GM10847 (cell line): ENCODE results near the gene UCP2.

ENCODE experiments used
- POLR2A ChIP-seq: IDR thresholded peaks from 2 replicates; pipeline ENCODE4 v1.6.1; 2011; ENCODE audit not compliant: insufficient read length; ENCODE audit errors: extremely low read depth

The UCP2 gene

DNA sequence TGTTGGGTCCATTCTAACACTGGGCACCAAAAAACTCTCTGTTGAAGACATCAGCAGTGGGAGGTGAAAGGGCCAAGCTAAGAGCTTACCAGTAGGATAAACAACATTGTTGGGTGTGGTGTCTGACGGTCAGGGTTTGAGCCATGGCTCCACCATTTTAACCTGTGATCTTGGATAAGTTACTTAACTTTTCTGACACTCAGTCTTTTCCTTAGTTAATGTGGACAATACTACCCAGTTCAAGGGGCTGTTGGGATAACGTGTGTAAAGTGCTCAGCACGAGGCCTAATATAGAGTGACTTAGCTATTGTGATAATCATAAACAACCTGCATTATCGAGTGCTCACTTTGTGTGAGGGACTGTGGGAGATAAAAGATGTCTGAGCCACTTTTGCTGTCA is 20.2 kb upstream of the UCP2 start:
- no peak for TF ChIP-seq POLR2A

DNA sequence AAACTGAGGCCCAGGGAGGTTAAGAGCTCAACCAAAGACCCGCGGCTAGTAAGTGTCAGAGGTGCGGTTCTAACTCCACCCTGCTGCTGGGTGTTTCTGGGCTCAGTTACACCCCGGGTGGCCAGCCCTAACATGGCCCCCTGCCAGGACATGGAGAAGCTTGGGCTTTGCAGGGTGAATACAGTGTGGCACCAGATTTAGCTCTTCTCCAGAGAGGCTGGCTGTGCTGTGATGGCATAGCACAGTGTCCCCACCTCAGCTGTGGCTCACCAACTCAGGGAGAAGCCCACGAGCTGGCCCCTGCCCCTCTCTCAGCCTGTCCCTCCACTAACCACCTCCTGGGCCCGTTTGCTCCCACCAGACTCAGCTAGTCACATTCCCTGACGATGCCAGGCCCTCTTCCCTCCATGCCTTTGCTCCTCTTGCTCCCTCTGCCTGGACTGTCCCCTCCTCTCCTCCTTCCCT is 19.2 kb upstream of the UCP2 start:
- TF ChIP-seq POLR2A: no peak

DNA sequence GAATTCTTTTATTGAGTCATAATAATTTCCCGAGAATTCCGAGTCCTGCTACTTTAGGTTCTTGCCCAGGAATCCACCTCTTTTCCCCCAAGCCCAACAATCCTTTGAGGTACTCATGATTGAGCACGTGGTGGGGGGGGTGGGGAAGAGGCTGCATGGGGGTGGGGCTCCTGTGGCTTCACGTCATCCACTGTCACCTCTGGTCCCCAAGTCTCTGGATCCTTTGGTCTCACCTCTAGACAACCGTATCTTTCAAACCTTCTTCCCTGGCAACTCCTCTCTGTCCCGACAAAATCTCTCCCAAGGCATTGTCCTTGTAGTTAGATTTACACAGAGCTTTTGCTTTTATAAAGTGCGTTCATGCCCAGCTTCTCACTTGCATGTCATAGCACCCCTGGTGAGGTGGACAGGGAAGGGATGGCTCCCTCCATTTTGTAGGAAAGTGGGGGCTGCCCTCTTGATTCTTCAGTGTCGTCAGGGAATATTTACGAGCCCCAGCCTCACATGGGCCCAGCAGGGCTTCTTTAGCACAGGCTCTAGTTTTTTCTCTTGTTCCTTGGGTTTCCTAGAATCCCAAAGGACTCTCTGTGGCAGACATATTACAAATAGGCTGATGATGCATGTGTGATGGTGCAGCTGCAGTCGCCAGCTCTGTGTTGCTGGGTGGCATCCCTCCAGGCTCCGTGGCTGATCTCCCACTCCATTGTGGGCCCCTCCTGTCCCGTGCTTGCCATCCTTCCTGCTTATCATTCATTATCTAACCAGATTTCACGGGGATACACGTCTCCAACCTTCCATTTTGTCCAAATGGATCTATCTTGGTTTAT is 17.9 kb upstream of the UCP2 start:
- no peak for TF ChIP-seq POLR2A

DNA sequence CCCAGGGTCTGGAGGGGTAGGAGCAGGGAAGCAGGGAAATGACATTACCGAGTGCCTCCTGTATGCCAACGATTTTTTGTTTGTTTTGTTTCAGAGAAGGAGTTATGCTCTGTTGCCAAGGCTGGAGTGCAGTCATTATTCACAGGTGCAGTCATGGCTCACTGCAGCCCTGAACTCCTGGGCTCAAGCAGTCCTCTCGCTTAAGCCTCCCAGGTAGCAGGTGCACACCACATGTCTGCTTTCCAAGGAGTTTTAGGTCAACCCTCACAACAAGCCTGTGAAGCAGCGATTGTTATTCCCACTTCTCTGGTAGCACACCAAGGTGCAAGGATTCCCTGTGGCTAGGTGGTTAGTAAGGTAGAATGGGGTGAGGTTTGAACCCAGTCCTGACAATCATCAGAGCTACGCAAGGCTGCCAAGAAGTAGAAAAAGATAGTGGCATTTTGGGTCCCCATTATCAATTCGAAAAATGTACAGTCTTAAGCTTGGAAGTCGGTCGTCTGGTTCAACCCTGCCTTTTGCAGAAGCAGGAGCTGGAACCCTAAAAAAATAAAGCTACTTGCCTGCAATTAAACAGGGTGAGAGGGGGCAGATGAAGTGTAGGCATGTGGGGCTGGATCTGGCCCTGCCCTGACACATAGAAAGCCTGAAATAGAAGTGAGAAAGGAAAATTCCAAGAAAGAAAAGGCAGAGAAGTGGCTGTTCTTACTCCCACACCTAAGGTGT is 17.1 kb upstream of the UCP2 start:
- TF ChIP-seq POLR2A: no peak

DNA sequence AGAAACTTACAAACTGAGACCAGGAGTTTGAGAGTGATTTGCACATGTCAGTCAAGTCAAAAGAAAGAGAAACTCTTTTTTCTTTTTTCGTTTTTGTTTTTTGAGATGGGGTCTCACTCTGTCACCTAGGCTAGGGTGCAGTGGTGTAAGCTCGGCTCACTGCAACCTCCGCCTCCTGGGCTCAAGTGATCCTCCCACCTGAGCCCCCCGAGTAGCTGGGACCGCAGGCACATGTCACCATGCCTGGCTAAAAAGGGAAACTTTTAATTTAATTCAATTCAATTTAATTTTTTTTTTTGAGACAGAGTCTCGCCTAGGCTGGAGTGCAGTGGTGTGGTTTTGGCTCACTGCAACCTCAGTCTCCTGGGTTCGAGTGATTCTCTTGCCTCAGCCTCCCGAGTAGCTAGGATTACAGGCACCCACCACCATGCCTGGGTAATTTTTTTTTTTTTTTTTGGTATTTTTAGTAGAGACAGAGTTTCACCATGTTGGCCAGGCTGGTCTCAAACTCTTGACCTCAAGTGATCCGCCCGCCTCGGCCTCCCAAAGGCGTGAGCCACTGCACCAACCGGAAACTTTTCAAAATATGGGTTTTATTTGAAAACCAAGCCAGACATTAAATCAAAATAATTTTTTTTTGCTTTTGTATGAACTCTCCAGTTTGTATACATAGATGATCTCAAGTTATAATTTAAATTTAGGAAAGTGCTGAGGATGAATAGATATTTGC is 16.4 kb upstream of the UCP2 start:
- no peak for TF ChIP-seq POLR2A

DNA sequence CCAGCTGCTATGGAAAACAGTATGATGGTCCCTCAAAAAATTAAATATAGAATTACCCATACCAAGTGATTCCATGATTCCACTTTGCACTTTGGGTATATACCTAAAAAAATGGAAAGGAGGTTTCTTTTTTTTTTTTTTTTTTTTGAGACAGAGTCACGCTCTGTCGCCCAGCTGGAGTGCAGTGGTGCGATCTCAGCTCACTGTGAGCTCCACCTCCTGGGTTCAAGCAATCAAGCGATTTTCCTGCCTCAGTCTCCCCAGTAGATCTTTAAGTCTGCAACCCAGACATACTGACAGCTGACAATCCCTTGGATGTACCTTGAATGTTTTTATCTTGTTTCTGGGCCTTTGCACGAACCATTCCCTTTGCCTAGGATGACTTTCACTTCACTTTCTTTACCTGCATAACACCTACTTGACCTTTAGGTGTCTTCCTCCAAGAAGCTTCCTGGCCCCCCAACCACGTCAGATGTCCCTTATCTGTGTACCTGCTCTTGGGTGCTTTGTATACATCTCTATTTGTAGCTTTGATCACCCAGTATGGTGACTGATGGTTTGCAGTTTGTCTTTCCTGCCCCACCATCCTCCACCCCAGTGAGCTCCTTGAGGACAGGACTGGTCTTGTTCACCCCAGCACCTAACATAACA is 14.6 kb upstream of the UCP2 start:
- no peak for TF ChIP-seq POLR2A

DNA sequence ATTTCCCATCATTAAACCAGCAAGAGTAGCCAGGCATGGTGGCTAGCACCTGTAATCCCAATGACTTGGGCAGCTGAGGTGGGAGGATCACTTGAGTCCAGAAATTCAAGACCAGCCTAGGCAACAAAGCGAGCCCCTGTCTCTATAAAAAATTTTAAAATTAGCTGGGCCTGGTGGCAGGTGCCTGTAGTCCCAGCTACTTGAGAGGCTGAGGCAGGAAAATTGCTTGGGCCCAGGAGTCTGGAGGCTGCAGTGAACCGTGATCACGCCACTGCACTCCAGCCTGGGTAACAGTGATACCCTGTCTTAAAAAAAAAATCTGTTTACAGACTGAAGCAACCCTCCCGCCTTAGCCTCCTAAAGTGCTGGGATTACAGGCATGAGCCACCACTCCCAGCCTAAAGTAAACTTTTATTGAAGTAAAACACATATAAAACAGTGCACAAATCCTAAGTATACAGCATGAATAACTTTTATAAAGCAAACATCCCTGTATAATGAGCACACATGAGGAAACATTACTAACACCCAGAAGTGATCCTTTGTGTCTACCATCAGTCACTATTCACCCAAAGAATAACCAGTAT is 13.6 kb upstream of the UCP2 start:
- TF ChIP-seq POLR2A: no peak

DNA sequence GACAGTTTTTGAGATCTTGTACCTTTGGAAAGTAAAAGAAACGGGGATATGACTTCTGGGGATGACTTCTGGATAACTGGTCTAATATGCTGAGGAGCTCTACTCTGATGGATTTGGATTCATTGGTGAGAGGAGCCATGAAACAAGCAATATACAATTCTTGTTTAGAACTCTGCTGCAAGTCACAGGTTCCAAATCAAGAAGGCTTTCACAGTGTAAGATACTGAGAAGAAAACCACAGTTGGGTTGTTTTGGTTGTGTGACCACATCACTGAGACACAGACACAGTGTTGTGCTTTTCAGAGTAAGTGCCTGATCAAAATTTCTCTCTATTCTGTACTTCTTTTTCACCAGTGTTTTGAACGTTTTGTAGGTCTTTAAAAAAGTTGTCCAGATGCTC is 13.1 kb upstream of the UCP2 start:
- TF ChIP-seq POLR2A: no peak

DNA sequence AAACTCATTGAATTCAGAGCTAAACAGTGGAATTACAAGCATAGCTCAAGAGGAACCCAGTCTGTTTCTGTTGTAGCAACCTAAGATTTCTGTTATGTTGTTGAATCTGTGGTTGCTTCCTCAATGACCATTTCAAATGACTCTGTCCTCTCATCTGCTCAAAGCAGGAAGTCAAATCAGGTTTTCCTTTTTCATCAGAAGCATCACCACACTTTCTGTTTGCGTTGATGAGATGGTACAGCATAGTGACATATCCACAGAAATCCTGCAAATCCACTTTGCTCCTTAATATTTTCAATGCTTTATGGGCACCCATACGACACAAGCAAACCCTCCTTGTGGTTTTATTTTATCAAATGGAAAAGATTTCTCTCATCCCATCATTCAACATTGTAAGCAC is 12.6 kb upstream of the UCP2 start:
- no peak for TF ChIP-seq POLR2A

DNA sequence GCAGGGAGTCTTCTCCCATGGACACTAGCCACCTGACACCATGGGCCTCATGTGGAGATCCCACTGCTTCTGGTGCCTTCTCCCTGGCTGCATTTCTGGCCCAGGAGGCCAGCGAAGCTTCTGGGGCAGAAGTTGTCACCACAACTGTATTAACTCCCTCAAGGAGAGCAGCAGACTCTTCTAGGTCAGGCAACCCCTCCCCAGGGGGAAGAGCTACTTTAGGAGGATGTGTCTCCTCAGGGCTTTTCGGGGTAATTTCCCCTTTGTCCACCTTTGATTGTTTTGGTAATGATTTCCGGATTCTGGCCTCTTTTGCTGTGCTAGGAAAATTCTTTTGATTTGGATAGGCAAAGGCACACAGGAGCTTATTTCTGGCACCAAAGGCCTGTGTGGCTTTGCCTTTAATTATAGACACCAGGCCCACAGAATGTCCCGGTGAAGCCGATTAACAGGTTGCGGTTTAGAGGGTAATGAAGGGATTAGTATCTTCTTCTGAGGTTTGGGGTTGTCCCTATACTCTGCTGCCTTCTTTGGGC is 8.9 kb upstream of the UCP2 start:
- no peak for TF ChIP-seq POLR2A

DNA sequence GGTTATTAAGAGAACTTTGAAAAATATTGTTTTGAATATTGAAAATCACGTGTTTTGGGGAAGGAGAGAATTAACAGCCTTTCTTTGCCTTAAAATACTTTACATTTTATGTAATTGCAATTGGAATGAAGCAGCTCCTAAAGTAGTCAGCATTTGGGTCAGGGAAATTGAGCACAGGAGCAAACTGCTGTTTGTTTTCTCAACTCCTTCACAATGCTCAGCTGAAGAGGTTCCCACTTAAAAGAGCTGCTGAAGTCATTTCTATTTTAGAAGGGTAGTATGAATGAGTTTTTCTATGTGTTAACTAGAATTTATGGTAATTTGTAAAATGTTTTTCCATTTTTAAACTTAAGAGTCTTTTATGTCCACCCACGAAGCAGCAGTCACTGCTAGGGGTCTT is 8.1 kb upstream of the UCP2 start:
- TF ChIP-seq POLR2A: no peak

DNA sequence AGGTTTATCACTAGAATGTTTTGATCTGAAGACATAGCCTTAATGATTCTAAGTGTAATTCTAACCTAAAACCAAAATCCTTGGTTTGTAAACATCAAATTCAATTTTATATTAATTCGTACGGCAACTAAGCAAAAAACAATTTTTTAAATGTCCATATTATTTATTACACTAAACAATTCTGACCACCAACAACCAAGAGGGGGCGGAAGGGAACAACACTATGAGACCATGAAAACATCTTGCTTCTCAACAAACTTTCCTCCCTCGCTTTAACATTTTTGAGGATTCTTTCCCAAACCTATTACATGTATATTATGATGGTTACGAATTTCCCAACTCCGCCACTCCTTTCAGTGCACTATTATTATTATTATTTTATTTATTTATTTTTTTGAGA is 6.5 kb upstream of the UCP2 start:
- TF ChIP-seq POLR2A: no peak

DNA sequence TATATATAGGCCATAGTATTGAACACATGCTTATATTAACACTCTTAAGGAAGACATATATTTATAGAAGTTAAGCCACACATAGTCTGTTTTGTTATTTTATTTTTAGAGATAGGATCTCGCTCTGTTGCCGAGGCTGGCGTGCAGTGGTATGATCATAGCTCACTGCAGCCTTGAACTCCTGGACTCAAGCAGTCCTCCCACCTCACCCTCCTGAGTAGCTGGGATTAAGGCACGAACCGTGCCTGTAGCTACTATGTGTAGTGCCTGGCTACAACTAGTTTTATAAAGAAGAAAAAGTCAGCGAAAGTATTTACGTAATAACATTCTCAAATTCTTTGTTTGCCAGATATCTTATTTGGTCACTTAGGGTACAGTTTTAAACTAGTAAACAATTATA is 5.6 kb upstream of the UCP2 start:
- no peak for TF ChIP-seq POLR2A

DNA sequence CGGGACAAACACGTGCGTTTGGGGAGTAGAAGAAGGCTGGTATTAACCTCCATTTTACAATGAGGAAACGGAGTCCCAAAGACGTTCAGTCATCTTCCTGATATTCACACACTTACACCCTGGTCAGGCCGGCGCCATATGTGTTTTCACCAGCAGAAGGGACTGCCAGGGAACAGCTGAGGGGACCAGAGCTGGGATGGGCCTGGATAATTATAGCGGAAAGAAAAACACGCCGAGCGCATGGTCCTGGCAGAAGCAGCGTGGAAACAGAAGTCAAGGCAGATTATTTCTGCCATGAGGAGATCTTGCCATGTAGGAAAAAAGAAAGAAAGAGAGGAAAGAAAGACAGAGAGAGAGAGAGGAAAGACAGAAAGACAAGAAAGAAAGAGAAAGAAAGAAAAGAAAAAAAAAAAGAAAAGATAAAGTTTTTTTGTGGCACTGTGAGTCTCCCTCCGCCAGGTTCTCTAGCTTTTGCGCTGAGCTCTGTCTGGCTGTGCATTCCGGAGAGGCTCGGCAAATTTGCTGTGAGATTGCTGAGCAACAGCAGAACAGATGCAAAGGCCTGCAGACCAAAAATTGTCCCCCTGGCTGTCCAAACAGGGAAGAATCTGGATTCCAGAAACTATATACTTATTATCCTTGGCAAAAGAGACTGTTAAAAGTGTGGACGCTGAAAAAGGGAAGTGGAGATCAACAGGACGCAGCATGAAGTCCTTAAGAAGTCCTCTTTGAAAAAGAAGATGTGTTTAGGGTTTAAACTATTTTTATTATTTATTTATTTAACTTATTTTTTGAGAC is 1.3 kb upstream of the UCP2 start:
- TF ChIP-seq POLR2A: no peak
